A673 (cell line): ENCODE data around the gene NDST3.

Experiments
- CTCF ChIP-seq: fragments of 300-800, 200-600 bp; sonication (generic); conservative IDR thresholded peaks from 2 replicates; pipeline ENCODE4 v1.5.1; 2017; ENCODE audit warnings: low read depth, mild to moderate bottlenecking, antibody characterized with exemption, low read length, moderate library complexity, mixed read lengths
- EZH2 ChIP-seq: fragments of 200-600 bp; sonication (generic); IDR thresholded peaks from 2 replicates; pipeline ENCODE4 v1.6.1; 2017; ENCODE audit warnings: borderline replicate concordance, low read depth, mild to moderate bottlenecking, mixed read lengths, antibody characterized with exemption, low read length; ENCODE audit not compliant: poor library complexity, severe bottlenecking

- TF ChIP-seq CTCF (no peak), EZH2 (no peak)
Measured at GRCh38 chr4:117996891-117997290, 37.4 kb upstream of the NDST3 start.
